GM19025 (cell line): ENCODE results near the gene ACACB.
"Not testable (repeated sequence)": the region's sequence is repeated elsewhere in the genome, so short reads cannot be mapped to it uniquely, and the experiment has no call there.

ENCODE experiments used
- ATAC-seq: cut with Tn5 transposase; IDR thresholded peaks from one replicate; pipeline ENCODE4 v1.9.1; 2021; ENCODE audit warnings: mild to moderate bottlenecking, low read depth, moderate library complexity; ENCODE audit not compliant: unreplicated experiment

ACACB gene

GRCh38 chr12:109139360-109139759 is 23.0 kb downstream of the ACACB start:
- no peak for ATAC-seq

GRCh38 chr12:109139791-109140190 is 23.4 kb downstream of the ACACB start:
- ATAC-seq = no peak

GRCh38 chr12:109140560-109140959 is 24.2 kb downstream of the ACACB start:
- no peak for ATAC-seq

- no peak for ATAC-seq
Observed at GRCh38 chr12:109144224-109144623, 27.8 kb downstream of the ACACB start.

GRCh38 chr12:109147126-109147525 is 30.7 kb downstream of the ACACB start:
- not testable (repeated sequence) for ATAC-seq

- ATAC-seq = no peak
Observed at GRCh38 chr12:109147954-109148353, 31.6 kb downstream of the ACACB start.

GRCh38 chr12:109150124-109150640 is 33.8 kb downstream of the ACACB start:
- no peak for ATAC-seq

- ATAC-seq = no peak
Observed at GRCh38 chr12:109151457-109151856, 35.1 kb downstream of the ACACB start.

GRCh38 chr12:109153821-109154441 is 37.5 kb downstream of the ACACB start:
- ATAC-seq = no peak

- peak; percentile 84 for ATAC-seq
Observed at GRCh38 chr12:109154451-109155438, 38.4 kb downstream of the ACACB start.

- ATAC-seq = no peak
Observed at GRCh38 chr12:109156036-109156435, 39.6 kb downstream of the ACACB start.

GRCh38 chr12:109156586-109156985 is 40.2 kb downstream of the ACACB start:
- ATAC-seq = no peak

GRCh38 chr12:109157986-109158385 is 41.6 kb downstream of the ACACB start:
- ATAC-seq = no peak

- no peak for ATAC-seq
Observed at GRCh38 chr12:109160433-109160832, 44.0 kb downstream of the ACACB start.

GRCh38 chr12:109160873-109161272 is 44.5 kb downstream of the ACACB start:
- no peak for ATAC-seq

- ATAC-seq = no peak
Observed at GRCh38 chr12:109162551-109162950, 46.2 kb downstream of the ACACB start.

GRCh38 chr12:109163167-109163566 is 46.8 kb downstream of the ACACB start:
- ATAC-seq = no peak

GRCh38 chr12:109165599-109165998 is 49.2 kb downstream of the ACACB start:
- no peak for ATAC-seq

- ATAC-seq = no peak
Observed at GRCh38 chr12:109166371-109166770, 50.0 kb downstream of the ACACB start.

GRCh38 chr12:109167781-109168180 is 51.4 kb downstream of the ACACB start:
- ATAC-seq = no peak

- no peak for ATAC-seq
Observed at GRCh38 chr12:109169262-109169661, 52.9 kb downstream of the ACACB start.
